HG03139 (cell line): ENCODE results near the gene ZDHHC22.

ENCODE experiments used
- ATAC-seq: cut with Tn5 transposase; IDR thresholded peaks from one replicate; pipeline ENCODE4 v1.9.1; 2021; ENCODE audit not compliant: unreplicated experiment

ZDHHC22 gene

GRCh38 chr14:77157740-77158139 lies 16.1 kb upstream of the ZDHHC22 start:
- no peak for ATAC-seq

- ATAC-seq, result no peak
Observed at GRCh38 chr14:77155083-77155482, 13.5 kb upstream of the ZDHHC22 start.

GRCh38 chr14:77154421-77154820 lies 12.8 kb upstream of the ZDHHC22 start:
- no peak for ATAC-seq

GRCh38 chr14:77153802-77154201 lies 12.2 kb upstream of the ZDHHC22 start:
- no peak for ATAC-seq

GRCh38 chr14:77151918-77152588 lies 10.5 kb upstream of the ZDHHC22 start:
- ATAC-seq, result no peak

- ATAC-seq, result no peak
Observed at GRCh38 chr14:77151245-77151644, 9.7 kb upstream of the ZDHHC22 start.

GRCh38 chr14:77148510-77149231 lies 7.1 kb upstream of the ZDHHC22 start:
- no peak for ATAC-seq

GRCh38 chr14:77145975-77146740 lies 4.6 kb upstream of the ZDHHC22 start:
- ATAC-seq, result no peak

- no peak for ATAC-seq
Observed at GRCh38 chr14:77144412-77145115, 3.0 kb upstream of the ZDHHC22 start.

- no peak for ATAC-seq
Observed at GRCh38 chr14:77143071-77143470, 1.5 kb upstream of the ZDHHC22 start.

- ATAC-seq, result no peak
Observed at GRCh38 chr14:77142005-77142800, 612 bp upstream of the ZDHHC22 start.

- ATAC-seq, result no peak
Observed at GRCh38 chr14:77140359-77141213, 1.0 kb downstream of the ZDHHC22 start.

- ATAC-seq, result no peak
Observed at GRCh38 chr14:77139540-77140358, 1.8 kb downstream of the ZDHHC22 start.

- no peak for ATAC-seq
Observed at GRCh38 chr14:77139022-77139421, 2.6 kb downstream of the ZDHHC22 start.

GRCh38 chr14:77133720-77134338 lies 7.8 kb downstream of the ZDHHC22 start:
- no peak for ATAC-seq

- ATAC-seq, result no peak
Observed at GRCh38 chr14:77131871-77132486, 9.6 kb downstream of the ZDHHC22 start.

- no peak for ATAC-seq
Observed at GRCh38 chr14:77131206-77131605, 10.4 kb downstream of the ZDHHC22 start.

GRCh38 chr14:77130386-77130785 lies 11.2 kb downstream of the ZDHHC22 start:
- ATAC-seq, result no peak
